Parathyroid adenoma (tissue), 2 donors: ENCODE data around the gene CCDC57.
"Not testable (repeated sequence)": the region's sequence is repeated elsewhere in the genome, so short reads cannot be mapped to it uniquely, and the experiment has no call there.

ENCODE experiments used
- H2AFZ ChIP-seq: fragments of 300-600 bp; sonication (generic); one replicate; pipeline ENCODE4 v1.7.0; 2017; ENCODE audit warnings: antibody characterized with exemption, mild to moderate bottlenecking
- H3K27ac ChIP-seq: fragments of 300-600 bp; sonication (generic); one replicate; pipeline ENCODE4 v1.7.0; 2017
- H3K27me3 ChIP-seq: fragments of 300-600 bp; sonication (generic); one replicate; pipeline ENCODE4 v1.7.0; 2017; ENCODE audit warnings: low read length; ENCODE audit not compliant: control insufficient read depth, insufficient read depth
- H3K36me3 ChIP-seq: fragments of 300-600 bp; sonication (generic); one replicate; pipeline ENCODE4 v1.7.0; 2017; ENCODE audit warnings: low read length; ENCODE audit not compliant: control insufficient read depth, insufficient read depth
- H3K4me1 ChIP-seq: fragments of 300-600 bp; sonication (generic); one replicate; pipeline ENCODE4 v1.7.0; 2017; ENCODE audit warnings: control low read depth
- H3K4me2 ChIP-seq: fragments of 300-600 bp; sonication (generic); one replicate; pipeline ENCODE4 v1.7.0; 2017; ENCODE audit warnings: low read length
- H3K4me3 ChIP-seq: fragments of 300-600 bp; sonication (generic); one replicate; pipeline ENCODE4 v1.7.0; 2017; ENCODE audit warnings: low read depth, low read length
- H3K79me2 ChIP-seq: fragments of 300-600 bp; sonication (generic); one replicate; pipeline ENCODE4 v1.7.0; 2017; ENCODE audit warnings: control low read depth
- H3K9ac ChIP-seq: fragments of 300-600 bp; sonication (generic); one replicate; pipeline ENCODE4 v1.7.0; 2017; ENCODE audit warnings: mild to moderate bottlenecking
- H3K9me3 ChIP-seq: fragments of 300-600 bp; sonication (generic); one replicate; pipeline ENCODE4 v1.7.0; 2017; ENCODE audit warnings: low read length; ENCODE audit not compliant: control insufficient read depth
- TF ChIP-seq, protein P1 (sequence below): fragments of 300-600 bp; sonication (generic); IDR thresholded peaks from one replicate; pipeline ENCODE4 v1.7.0; 2017; ENCODE audit warnings: antibody characterized with exemption, mild to moderate bottlenecking
- donor health status: primary hyperparathyroidism.

The CCDC57 gene, protein sequence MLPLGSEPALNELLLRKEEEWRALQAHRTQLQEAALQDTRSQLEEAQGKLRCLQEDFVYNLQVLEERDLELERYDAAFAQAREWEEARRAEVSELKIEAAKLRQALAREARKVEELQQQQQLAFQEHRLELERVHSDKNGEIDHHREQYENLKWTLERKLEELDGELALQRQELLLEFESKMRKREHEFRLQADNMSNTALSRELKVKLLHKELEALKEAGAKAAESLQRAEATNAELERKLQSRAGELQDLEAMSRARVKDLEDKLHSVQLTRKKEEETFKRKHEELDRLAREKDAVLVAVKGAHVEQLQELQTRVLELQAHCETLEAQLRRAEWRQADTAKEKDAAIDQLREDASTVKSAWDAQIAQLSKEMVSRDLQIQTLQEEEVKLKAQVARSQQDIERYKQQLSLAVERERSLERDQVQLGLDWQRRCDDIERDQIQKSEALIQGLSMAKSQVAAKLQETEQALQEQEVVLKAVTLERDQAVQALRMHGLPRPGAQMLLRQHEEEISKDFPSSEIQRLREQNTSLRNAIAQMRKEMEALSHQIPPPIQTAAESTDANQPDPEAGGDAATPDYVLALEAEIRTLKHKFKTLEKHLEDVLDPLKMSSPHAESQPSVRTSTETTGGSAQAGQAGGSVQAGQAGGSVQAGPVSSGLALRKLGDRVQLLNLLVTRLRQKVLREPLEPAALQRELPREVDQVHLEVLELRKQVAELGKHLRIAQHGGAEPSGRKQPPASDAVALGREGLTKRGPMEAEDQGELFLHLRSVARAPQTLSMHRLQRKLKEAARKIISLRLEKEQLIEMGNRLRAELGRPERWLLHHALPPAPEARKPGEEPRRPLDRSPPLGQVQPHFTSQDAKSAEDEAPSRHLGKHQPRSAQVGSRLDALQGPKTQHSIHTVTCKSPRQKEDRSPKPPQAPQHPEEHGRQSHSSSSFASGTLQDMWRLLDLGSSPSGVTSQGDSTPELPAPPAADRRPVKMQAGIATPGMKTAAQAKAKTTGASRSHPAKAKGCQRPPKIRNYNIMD

DNA sequence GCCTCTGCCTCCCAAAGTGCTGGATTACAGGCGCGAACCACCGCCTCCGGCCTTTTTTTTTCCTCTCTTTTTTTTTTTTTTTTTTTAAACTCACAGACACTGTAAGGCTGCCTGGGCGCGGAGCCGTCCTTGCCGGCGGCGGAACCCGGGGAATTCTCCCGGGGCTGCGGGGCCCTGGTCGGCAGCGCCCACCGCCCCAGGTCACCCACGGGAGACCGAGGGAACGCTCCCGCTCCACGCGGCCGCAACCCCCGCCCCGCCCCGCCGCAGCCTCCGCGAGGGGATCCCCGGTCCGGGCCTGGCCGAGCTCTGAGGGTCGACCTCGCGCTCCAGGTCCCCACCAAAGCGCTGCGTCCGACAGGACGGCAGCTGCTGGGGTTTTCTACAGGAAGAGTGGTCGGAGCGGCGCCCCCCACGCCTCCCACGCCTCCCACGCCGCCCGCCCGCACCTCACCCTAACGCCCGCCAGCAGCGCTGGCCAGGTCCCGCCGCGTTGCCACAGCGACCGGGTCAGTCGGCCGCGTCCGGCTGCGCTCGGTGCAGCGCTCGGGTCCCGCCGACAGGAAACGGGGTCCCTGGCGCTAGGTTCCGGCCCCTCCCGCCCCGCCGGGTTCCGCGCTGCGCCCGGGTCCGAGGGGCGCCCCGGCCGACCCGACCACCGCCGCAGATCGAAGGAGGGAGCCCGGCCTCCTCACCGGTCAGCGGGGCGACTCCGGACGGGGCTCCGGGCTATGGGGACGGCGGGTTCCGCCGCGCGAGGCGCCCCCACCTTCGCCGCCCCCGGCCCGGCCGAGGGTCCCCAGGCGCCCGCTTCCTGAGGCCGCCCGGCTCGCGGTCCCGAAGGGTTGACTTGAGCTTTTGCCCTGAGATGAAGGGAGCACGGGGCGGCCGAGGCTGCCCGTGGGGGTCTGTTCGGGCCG is at the start of gene CCDC57:
CCDC57 (minus strand) TSS at position 512 of the 920 bp plus-strand sequence. CDS start 10,898 bp downstream, outside the sequence.
- TF ChIP-seq, protein P1, sequence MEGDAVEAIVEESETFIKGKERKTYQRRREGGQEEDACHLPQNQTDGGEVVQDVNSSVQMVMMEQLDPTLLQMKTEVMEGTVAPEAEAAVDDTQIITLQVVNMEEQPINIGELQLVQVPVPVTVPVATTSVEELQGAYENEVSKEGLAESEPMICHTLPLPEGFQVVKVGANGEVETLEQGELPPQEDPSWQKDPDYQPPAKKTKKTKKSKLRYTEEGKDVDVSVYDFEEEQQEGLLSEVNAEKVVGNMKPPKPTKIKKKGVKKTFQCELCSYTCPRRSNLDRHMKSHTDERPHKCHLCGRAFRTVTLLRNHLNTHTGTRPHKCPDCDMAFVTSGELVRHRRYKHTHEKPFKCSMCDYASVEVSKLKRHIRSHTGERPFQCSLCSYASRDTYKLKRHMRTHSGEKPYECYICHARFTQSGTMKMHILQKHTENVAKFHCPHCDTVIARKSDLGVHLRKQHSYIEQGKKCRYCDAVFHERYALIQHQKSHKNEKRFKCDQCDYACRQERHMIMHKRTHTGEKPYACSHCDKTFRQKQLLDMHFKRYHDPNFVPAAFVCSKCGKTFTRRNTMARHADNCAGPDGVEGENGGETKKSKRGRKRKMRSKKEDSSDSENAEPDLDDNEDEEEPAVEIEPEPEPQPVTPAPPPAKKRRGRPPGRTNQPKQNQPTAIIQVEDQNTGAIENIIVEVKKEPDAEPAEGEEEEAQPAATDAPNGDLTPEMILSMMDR, result peak; percentile 8
- peak within 1 kb of the TSS; percentile 89 for H3K4me2 ChIP-seq
- H3K9me3 ChIP-seq, result no peaks in the 10 kb centered on the region
- H3K36me3 ChIP-seq, result no peaks in the 10 kb centered on the region
- no peaks in the 10 kb centered on the region for H3K27me3 ChIP-seq
- peaks cover 27% of the 10 kb centered on the region for H3K4me1 ChIP-seq
- peak within 1 kb of the TSS; percentile 85 for H3K9ac ChIP-seq
- peak within 1 kb of the TSS; percentile 76 for H3K27ac ChIP-seq
- peak within 1 kb of the TSS; percentile 65 for H3K4me3 ChIP-seq
- H2AFZ ChIP-seq, result peak within 1 kb of the TSS; percentile 100
- H3K79me2 ChIP-seq, result peaks cover 3% of the 10 kb centered on the region

DNA sequence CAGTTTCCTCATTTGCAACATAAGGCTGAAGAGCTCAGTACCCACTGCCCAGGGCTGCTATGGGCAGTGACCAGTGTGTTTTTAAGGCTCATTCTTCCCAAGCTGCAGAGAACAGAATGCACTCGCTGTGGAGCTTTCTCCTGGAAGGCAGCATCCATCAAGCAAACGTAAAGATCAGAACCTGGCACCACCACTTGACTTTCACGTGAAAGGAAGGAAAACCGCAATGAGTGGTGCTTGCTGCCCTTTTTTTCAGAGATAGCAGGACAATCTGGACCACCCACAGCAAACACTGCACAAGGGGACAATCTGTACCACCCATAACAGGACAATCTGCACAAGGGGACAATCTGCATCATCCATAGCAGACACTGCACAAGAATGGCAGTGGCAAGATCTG is 49.7 kb upstream of the CCDC57 start:
- TF ChIP-seq, protein P1, result no peak
- Histone ChIP-seq H3K4me3 (no peak overlapping the region), H3K79me2 (peaks cover 60% of the 10 kb centered on the region)

DNA sequence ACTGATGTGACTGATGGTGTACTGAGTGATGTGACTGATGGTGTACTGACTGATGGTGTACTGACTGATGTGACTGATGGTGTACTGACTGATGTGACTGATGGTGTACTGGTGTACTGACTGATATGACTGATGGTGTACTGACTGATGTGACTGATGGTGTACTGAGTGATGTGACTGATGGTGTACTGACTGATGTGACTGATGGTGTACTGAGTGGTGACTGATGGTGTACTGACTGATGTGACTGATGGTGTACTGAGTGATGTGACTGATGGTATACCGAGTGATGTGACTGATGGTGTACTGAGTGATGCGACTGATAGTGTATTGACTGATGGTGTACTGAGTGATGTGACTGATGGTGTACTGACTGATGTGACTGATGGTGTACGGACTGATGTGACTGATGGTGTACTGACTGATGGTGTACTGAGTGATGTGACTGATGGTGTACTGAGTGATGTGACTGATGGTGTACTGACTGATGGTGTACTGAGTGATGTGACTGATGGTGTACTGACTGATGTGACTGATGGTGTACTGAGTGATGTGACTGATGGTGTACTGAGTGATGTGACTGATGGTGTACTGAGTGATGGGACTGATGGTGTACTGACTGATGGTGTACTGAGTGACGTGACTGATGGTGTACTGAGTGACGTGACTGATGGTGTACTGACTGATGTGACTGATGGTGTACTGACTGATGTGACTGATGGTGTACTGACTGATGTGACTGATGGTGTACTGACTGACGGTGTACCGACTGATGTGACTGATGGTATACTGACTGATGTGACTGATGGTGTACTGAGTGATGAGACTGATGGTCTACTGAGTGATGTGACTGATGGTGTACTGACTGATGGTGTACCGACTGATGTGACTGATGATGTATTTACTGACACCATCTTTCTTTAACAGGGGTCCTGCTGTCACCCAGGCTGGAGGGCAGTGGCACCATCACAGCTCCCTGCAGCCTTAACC is 47.6 kb upstream of the CCDC57 start:
- H2AFZ ChIP-seq, H3K27me3 ChIP-seq, H3K9me3 ChIP-seq, H3K4me2 ChIP-seq, H3K27ac ChIP-seq, H3K4me3 ChIP-seq, H3K9ac ChIP-seq, H3K36me3 ChIP-seq, H3K4me1 ChIP-seq: not testable (repeated sequence)
- H3K79me2 ChIP-seq, result peaks cover 48% of the 10 kb centered on the region

More for the DNA sequence above, 49.7 kb upstream of the CCDC57 start:
- Histone ChIP-seq H3K27me3 (no peaks in the 10 kb centered on the region), H2AFZ (no peak overlapping the region), H3K27ac (no peak overlapping the region), H3K4me1 (peaks cover 5% of the 10 kb centered on the region), H3K4me2 (no peak overlapping the region), H3K9me3 (no peaks in the 10 kb centered on the region), H3K36me3 (no peaks in the 10 kb centered on the region), H3K9ac (no peak overlapping the region)

DNA sequence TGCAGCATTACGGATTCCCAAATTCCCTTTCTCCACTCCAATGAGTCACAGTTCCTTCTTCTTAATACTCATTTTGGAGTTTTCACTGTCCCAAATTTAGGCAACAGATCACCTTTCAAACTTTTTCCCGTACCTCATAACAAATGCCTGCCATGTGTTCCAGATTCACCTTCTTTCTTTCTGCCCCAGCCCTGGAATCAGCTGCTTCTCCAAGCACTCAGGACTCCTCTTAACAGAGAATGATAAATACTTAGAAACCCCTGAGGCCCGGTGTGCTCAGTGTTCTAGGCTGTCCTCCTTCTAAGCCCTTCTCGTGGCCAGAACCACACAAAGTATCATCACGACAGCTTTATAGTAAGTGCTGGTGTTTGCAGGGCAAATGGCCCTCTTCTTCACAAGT is 45.9 kb upstream of the CCDC57 start:
- no peak overlapping the region for H3K27ac ChIP-seq
- H2AFZ ChIP-seq, result no peak overlapping the region
- H3K79me2 ChIP-seq, result peaks cover 31% of the 10 kb centered on the region
- no peaks in the 10 kb centered on the region for H3K27me3 ChIP-seq
- no peak overlapping the region for H3K4me2 ChIP-seq
- H3K4me3 ChIP-seq, result no peak overlapping the region
- H3K9ac ChIP-seq, result no peak overlapping the region
- no peaks in the 10 kb centered on the region for H3K36me3 ChIP-seq
- TF ChIP-seq, protein P1, result no peak
- H3K9me3 ChIP-seq, result no peaks in the 10 kb centered on the region
- H3K4me1 ChIP-seq, result no peaks in the 10 kb centered on the region
